Measurements from ENCODE around the gene UXS1. TPM values are rescaled to one million over a fixed set of nuclear protein-coding genes. Genes with fewer than 3 reads are reported as not detected.

UXS1 gene
- total RNA-seq, 1 donor from 2014 or later: 60.7 TPM

DNA sequence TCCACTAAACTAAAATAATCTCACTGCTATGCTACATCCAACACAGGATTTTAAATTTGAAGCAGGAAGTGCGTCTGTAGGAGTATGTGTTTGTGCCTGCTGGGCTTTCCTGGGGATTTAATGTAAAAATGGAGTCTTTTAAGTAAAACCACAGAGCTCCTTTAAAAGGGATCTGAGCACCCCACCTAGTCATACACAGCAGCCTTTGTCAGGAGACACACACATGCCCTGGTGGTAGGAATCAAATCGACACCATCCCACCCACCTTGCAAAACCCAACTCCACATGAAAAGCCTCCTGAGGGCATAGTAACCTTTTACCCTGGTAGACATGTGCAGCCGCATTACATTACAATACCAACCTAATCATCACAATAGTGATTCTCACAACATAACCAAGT is 29.1 kb downstream of the UXS1 start:
- peaks cover 54% of the 10 kb centered on the region for H3K4me1 Mint-ChIP-seq (ENCODE audit: low read depth)
- no peak overlapping the region for H3K27ac Mint-ChIP-seq
- TF ChIP-seq, protein P1, sequence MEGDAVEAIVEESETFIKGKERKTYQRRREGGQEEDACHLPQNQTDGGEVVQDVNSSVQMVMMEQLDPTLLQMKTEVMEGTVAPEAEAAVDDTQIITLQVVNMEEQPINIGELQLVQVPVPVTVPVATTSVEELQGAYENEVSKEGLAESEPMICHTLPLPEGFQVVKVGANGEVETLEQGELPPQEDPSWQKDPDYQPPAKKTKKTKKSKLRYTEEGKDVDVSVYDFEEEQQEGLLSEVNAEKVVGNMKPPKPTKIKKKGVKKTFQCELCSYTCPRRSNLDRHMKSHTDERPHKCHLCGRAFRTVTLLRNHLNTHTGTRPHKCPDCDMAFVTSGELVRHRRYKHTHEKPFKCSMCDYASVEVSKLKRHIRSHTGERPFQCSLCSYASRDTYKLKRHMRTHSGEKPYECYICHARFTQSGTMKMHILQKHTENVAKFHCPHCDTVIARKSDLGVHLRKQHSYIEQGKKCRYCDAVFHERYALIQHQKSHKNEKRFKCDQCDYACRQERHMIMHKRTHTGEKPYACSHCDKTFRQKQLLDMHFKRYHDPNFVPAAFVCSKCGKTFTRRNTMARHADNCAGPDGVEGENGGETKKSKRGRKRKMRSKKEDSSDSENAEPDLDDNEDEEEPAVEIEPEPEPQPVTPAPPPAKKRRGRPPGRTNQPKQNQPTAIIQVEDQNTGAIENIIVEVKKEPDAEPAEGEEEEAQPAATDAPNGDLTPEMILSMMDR (IDR thresholded peaks at IDR 0.05; ENCODE audit: unreplicated experiment): no peak

DNA sequence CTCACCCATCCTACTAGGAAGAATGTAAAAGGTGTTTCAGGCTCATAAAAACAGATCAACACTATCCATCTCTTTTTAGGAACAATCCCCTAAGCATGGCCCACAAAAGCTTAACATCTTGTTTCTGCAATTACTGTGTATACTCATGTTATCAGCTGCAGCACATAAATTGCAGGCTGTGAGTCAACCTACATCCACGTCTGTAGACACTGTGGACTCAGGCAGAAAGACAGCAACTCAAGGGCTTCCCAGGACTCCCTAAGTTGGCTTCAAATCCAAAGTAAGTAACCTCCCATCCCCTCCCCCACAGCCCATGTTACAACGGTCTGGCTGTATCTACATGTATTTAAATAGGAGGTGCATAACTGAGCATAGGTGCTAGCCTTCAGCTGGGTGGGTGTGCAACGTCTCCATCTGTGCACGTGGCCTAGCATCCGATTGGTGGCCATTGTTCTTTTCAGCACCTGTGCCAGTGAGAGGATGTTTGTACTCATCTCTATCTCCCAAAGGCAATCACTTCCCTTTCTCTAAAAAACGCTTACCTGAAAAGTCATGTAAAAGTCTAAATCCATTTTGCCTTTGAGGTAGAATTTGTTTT is 30.1 kb downstream of the UXS1 start:
- Mint-ChIP-seq H3K9me3 (ENCODE audit: low read depth) (no peaks in the 10 kb centered on the region), H3K36me3 (ENCODE audit: insufficient read depth) (peaks cover 10% of the 10 kb centered on the region), H3K4me3 (ENCODE audit: low read depth) (no peak overlapping the region), H3K27ac (peak overlapping the region; percentile 83), H3K4me1 (ENCODE audit: low read depth) (peaks cover 54% of the 10 kb centered on the region), H3K27me3 (no peaks in the 10 kb centered on the region)
- TF ChIP-seq, protein P1 (IDR thresholded peaks at IDR 0.05; ENCODE audit: unreplicated experiment): no peak
- DNase-seq (ENCODE audit: low spot score, unreplicated experiment): no peak

More for the DNA sequence above, 29.1 kb downstream of the UXS1 start:
- Mint-ChIP-seq H3K9me3 (ENCODE audit: low read depth) (no peaks in the 10 kb centered on the region), H3K27me3 (no peaks in the 10 kb centered on the region), H3K4me3 (ENCODE audit: low read depth) (no peak overlapping the region), H3K36me3 (ENCODE audit: insufficient read depth) (peaks cover 6% of the 10 kb centered on the region)
- no peak for DNase-seq (ENCODE audit: low spot score, unreplicated experiment)

DNA sequence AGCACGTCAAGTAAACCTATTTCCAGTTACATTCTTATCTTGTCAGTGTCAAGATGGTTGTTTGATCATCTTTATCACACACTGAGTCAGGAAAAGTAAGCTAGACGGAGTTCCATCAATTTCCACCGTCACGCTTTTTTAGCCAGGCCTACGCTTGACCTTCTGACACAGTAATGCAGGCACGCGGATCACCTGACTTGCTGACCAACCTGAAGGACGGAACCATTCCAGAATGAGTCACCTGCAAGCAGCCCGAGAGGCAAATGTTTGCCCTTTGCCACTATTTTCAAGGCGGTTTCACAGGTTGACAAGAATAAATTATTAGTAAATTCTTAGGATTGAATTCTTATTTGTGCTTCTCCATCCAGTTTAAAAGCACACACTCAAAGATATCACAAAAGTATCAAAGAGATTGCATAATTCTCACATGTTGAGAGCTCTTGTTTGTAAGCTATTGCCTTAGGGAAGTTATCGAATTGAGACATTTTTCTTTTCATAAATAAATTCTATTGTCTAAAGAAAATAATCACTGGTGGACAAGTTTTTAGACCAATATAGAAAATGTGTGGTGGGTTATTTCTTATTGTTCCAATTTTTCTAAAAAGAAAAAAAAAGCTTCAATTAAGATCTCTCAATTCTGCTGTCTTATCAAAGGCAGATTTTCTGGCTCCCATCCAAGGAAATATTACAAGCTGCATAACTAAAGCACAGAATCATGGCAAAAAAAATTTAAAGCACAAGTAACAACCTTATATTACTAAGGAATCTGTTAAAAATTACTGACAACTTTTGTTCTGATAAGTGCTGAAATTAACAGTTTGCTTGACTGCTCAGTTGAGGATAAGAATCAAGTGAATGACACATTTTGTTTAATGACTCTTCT is 31.9 kb downstream of the UXS1 start:
- no peak overlapping the region for H3K4me3 Mint-ChIP-seq (ENCODE audit: low read depth)
- TF ChIP-seq, protein P1 (IDR thresholded peaks at IDR 0.05; ENCODE audit: unreplicated experiment): no peak
- peak; percentile 31 for DNase-seq (ENCODE audit: low spot score, unreplicated experiment)
- peaks cover 63% of the 10 kb centered on the region for H3K4me1 Mint-ChIP-seq (ENCODE audit: low read depth)
- H3K9me3 Mint-ChIP-seq (ENCODE audit: low read depth): no peaks in the 10 kb centered on the region
- no peaks in the 10 kb centered on the region for H3K27me3 Mint-ChIP-seq
- H3K27ac Mint-ChIP-seq: peak overlapping the region; percentile 96
- H3K36me3 Mint-ChIP-seq (ENCODE audit: insufficient read depth): peaks cover 27% of the 10 kb centered on the region

DNA sequence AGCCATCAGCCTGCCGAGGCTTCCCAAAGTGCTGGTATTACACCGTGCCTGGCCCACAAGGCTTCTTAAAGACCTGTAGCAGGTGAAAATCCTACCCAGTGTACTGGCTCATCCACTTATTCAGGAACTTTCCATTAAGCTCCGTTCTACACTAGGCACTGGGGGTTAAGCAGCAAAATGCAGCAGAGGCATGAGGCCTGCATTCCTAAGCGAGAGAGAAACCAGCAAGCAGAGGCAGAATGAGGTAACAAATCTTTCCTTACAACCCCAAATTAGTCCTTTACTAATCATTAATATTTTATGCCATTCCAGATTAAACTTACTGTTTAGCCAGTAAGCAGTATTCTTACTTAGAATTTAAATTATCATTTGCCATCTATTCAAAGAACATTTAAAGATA is 32.8 kb downstream of the UXS1 start:
- H3K4me1 Mint-ChIP-seq (ENCODE audit: low read depth): peaks cover 57% of the 10 kb centered on the region
- no peaks in the 10 kb centered on the region for H3K27me3 Mint-ChIP-seq
- DNase-seq (ENCODE audit: low spot score, unreplicated experiment): no peak
- TF ChIP-seq, protein P1 (IDR thresholded peaks at IDR 0.05; ENCODE audit: unreplicated experiment): no peak
- H3K27ac Mint-ChIP-seq: peak overlapping the region; percentile 96
- H3K36me3 Mint-ChIP-seq (ENCODE audit: insufficient read depth): peaks cover 28% of the 10 kb centered on the region
- H3K4me3 Mint-ChIP-seq (ENCODE audit: low read depth): no peak overlapping the region
- no peaks in the 10 kb centered on the region for H3K9me3 Mint-ChIP-seq (ENCODE audit: low read depth)

DNA sequence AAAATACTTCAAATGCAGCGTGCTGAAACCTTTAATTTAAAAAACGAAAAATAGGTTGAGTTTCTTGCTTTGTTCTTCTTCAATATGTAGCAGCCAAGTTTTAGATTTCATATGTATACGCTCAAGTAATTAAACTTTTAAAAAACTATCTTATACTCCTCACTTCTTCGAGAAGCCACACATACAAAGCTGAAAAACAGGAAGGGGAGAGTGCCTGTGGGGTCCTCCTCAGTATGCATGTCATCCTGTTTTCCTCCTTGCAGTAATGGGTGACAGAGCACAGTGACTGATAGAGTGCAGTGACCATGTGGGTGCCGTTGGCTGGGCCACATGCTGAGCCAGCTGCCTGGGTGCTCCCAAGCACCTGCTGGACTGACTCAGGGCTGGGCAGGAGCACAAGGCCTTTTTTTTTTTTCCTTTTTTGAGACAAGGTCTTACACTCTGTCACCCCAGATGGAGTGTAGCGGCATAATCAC is 33.3 kb downstream of the UXS1 start:
- Mint-ChIP-seq H3K9me3 (ENCODE audit: low read depth) (no peaks in the 10 kb centered on the region), H3K27me3 (no peaks in the 10 kb centered on the region), H3K4me3 (ENCODE audit: low read depth) (no peak overlapping the region), H3K27ac (peak overlapping the region; percentile 96), H3K4me1 (ENCODE audit: low read depth) (peaks cover 56% of the 10 kb centered on the region), H3K36me3 (ENCODE audit: insufficient read depth) (peaks cover 29% of the 10 kb centered on the region)
- DNase-seq (ENCODE audit: low spot score, unreplicated experiment): no peak
- TF ChIP-seq, protein P1 (IDR thresholded peaks at IDR 0.05; ENCODE audit: unreplicated experiment): no peak

Data from progenitor cell of endocrine pancreas (in vitro differentiated cells).